MG63 (cell line): ENCODE data around the gene GLB1L2. TPM values are rescaled to one million over a fixed set of nuclear protein-coding genes. Genes with fewer than 3 reads are reported as not detected.
A peak's percentile ranks its signal among the peaks of the same experiment; 100 is the strongest.
"Not testable (repeated sequence)": the region's sequence is repeated elsewhere in the genome, so short reads cannot be mapped to it uniquely, and the experiment has no call there.

ENCODE experiments used
- DNase-seq: peaks from one replicate; pipeline ENCODE4 v3.0.0-alpha.2; 2020
- H3K27me3 ChIP-seq: fragments of 250-450 bp; sonication (Bioruptor Pico); 2 replicates; pipeline ENCODE4 v1.5.1; 2020; ENCODE audit warnings: mild to moderate bottlenecking, moderate library complexity
- H3K36me3 ChIP-seq: fragments of 250-450 bp; sonication (Bioruptor Pico); 2 replicates; pipeline ENCODE4 v1.5.1; 2020; ENCODE audit warnings: mild to moderate bottlenecking, moderate library complexity
- H3K4me3 ChIP-seq: fragments of 250-450 bp; sonication (Bioruptor Pico); 2 replicates; pipeline ENCODE4 v1.5.1; 2020; ENCODE audit warnings: mild to moderate bottlenecking, moderate library complexity
- H3K9me3 ChIP-seq: fragments of 250-450 bp; sonication (Bioruptor Pico); 2 replicates; pipeline ENCODE4 v1.5.1; 2020; ENCODE audit warnings: mild to moderate bottlenecking, moderate library complexity
- total RNA-seq: library from RNA; depleted of rRNA; stranded (reverse); fragments of >200 nt; shearing (Covaris generic); gene quantifications from 2 replicates; pipeline ENCODE4 v1.2.3, GENCODE V29; 2014; ENCODE audit warnings: low replicate concordance

GLB1L2 gene
- total RNA-seq, 1 experiment from 2014 or later: 11.6 TPM

DNA sequence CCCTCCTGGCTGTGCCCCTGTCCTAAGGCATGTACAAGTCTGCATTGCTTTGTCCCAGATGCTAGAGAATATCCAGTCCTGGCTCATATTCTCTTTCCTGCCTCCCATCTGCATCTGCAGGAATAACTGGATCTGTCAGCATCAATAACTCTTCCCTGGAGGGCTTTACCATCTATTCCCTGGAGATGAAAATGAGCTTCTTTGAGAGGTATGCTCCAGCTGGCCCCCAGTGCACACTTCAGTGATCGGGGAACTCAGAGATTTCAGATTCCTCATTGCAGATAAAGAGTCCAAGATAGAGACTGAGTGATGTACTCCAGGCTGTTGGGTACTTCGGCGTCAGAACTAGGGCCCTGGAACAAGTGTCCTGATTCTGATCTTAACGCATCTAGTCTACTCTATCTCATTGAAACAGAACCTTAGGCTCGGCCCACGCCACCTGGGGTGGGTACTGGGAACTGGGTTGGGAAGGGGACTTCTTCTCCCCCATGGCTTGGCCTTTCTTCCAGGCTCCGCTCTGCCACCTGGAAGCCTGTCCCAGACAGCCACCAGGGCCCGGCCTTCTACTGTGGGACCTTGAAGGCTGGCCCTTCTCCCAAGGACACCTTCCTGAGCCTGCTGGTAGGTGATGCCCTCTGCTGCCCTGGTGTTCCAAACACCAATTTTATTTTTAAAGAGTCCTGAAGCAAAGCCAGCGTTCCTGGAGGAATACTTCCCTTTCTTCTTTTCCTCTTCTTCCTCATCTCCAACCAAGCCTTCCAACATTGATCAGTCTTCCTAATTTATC is 17.8 kb upstream of the GLB1L2 start:
- no peaks in the 10 kb centered on the region for H3K9me3 ChIP-seq
- no peaks in the 10 kb centered on the region for H3K36me3 ChIP-seq
- H3K27me3 ChIP-seq: peaks cover 2% of the 10 kb centered on the region; the same call in 1 of the 2 replicates
- no peak overlapping the region for H3K4me3 ChIP-seq
- no peak for DNase-seq

DNA sequence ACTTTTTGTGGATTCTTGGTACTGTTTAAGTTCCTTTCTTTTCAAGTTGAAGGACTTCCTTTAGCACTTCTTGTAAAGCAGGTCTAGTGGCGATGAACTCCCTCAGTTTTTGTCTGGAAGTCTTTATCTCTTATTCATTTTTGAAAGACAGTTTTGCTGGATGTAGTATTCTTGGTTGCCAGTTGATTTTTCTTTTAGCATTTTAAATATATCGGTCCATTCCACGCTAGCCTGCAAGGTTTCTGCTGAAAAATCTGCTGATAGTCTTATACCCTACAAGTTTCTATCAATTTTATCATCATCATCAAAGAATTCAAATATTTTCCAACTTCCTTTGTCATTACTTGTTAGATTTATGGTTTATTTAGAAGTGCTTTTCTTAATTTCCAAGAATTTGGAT is 14.7 kb upstream of the GLB1L2 start:
- no peak overlapping the region for H3K4me3 ChIP-seq
- no peak for DNase-seq
- H3K9me3 ChIP-seq: no peaks in the 10 kb centered on the region
- peaks cover 2% of the 10 kb centered on the region; the same call in 1 of the 2 replicates for H3K27me3 ChIP-seq
- no peaks in the 10 kb centered on the region for H3K36me3 ChIP-seq

GRCh38 chr11:134321373-134321772 is 10.4 kb upstream of the GLB1L2 start:
- H3K9me3 ChIP-seq, H3K4me3 ChIP-seq, H3K36me3 ChIP-seq, DNase-seq, H3K27me3 ChIP-seq: not testable (repeated sequence)

- Histone ChIP-seq H3K36me3 (no peaks in the 10 kb centered on the region), H3K4me3 (no peak overlapping the region), H3K9me3 (no peaks in the 10 kb centered on the region), H3K27me3 (no peaks in the 10 kb centered on the region; the same call in 1 of the 2 replicates)
- DNase-seq: no peak
These were observed 9.2 kb upstream of the GLB1L2 start for GRCh38 chr11:134322553-134322952.

DNA sequence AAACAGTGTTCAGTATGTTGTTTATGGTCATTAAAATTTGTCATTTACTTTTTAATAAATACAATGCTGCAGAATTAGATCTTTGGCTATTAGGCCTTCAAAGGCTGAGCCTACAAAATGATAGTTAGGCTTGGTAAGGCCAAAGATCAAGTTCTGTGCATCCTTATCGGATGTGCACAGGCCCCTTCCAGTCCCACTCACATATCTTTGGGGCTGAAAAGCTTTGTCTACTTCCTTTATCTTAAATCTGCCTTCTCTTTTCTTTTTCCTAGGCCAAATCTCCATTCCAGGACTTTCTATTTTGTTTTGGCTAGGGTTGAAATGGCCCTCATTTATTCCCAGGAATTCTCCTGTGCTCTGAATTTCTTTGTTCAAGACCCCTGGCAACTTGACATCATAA is 3.4 kb upstream of the GLB1L2 start:
- Histone ChIP-seq H3K27me3 (peaks cover 2% of the 10 kb centered on the region; the same call in 1 of the 2 replicates), H3K4me3 (no peak overlapping the region)

GRCh38 chr11:134330611-134331353 is 1.0 kb upstream of the GLB1L2 start:
- Histone ChIP-seq H3K36me3 (no peaks in the 10 kb centered on the region), H3K9me3 (no peaks in the 10 kb centered on the region), H3K27me3 (peaks cover 2% of the 10 kb centered on the region; the same call in 1 of the 2 replicates), H3K4me3 (peak overlapping the region; percentile 24)
- DNase-seq: no peak

More for the DNA sequence above, 3.4 kb upstream of the GLB1L2 start:
- no peaks in the 10 kb centered on the region for H3K9me3 ChIP-seq
- no peaks in the 10 kb centered on the region for H3K36me3 ChIP-seq
- no peak for DNase-seq

DNA sequence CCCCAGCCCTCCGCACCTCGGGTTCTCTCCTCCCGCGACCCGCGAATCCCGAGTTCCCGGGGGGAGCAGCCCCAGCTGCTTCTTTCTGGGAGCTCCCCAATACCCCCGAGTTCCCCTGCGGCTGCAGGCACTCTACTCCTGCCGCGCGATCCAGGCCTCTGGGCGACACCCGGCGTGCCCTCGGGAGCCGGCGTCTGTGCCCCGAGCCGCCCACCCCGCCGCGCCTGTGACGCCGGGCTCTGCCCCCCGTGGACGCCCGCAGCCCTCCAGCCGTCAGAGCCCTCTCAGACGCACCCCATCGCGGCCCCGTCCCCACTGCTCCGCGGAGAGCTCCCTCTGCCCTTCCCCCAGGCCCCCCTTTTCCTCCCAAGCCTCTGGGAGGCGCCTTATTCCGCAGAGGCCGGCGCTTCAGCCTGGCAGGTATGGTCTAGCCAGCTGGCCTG is 422 bp downstream of the GLB1L2 start:
- no peaks in the 10 kb centered on the region for H3K36me3 ChIP-seq
- peak overlapping the region; percentile 40 for H3K4me3 ChIP-seq
- 0 out of 2 replicates have a peak, but pooled peaks cover 2% of the 10 kb centered on the region for H3K27me3 ChIP-seq
- DNase-seq: no peak
- H3K9me3 ChIP-seq: no peaks in the 10 kb centered on the region

DNA sequence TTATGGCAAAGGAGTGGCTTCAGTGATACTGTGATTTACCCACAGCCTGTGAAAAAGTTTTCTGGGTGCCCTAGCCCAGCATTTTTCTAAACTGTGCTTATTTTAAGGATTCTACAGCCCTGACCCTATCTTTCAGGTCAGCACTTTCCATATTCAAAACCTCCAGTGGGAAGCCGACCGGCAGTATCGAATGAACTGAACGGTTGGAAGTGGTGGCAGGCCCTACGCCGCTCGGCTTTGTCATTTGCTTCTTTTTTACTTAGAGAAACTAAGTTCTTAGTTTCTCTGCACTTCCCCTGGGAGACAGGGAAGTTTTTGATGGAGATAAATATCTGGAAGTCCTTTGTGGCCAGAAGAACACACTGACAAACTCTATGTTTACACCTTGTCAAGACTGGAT is 994 bp downstream of the GLB1L2 start:
- no peaks in the 10 kb centered on the region for H3K36me3 ChIP-seq
- no peak overlapping the region for H3K4me3 ChIP-seq
- H3K9me3 ChIP-seq: no peaks in the 10 kb centered on the region
- H3K27me3 ChIP-seq: 0 out of 2 replicates have a peak, but pooled peaks cover 2% of the 10 kb centered on the region
- DNase-seq: no peak

DNA sequence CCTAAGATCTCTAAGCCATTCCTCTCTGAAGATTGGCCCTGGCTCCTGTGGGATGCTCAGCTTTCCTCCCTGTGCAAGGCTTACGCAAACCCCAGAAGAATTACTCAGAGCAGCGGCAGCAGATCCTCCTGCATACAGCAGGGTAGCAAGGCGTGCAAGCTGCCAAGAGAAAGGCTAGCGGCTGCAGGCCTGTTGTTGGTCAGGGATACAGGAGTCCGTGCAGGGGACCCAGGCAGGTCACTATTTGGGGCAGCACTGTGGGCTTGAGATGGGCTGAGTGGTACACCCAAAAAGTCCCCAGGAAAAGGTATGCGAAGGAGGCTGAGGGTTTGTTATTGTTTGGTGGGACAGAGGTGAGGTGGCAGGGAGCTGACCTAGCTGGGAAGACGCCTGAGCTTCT is 1.5 kb downstream of the GLB1L2 start:
- Histone ChIP-seq H3K27me3 (0 out of 2 replicates have a peak, but pooled peaks cover 2% of the 10 kb centered on the region), H3K36me3 (no peaks in the 10 kb centered on the region), H3K4me3 (no peak overlapping the region), H3K9me3 (no peaks in the 10 kb centered on the region)
- no peak for DNase-seq

DNA sequence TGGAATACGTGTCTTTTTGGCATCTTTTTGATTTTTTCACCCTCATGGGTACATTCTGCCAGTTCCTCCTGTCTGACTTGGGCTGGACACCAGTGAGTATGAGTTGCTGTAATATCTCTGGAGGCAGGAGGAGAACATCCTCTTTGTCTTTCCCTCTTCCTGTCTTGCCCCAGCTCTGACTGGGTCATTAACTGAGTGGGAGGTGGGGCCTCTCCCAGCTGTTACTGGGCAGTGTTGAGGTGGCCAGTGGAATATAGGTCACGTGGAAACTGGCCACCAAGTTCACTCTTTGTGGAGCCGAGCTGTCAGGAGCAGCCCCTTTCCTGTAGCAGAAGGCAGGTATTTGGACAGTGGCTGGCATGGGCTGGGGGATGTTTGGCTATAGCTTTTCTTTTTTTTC is 2.2 kb downstream of the GLB1L2 start:
- Histone ChIP-seq H3K9me3 (no peaks in the 10 kb centered on the region), H3K4me3 (no peak overlapping the region), H3K27me3 (0 out of 2 replicates have a peak, but pooled peaks cover 2% of the 10 kb centered on the region), H3K36me3 (no peaks in the 10 kb centered on the region)
- no peak for DNase-seq

DNA sequence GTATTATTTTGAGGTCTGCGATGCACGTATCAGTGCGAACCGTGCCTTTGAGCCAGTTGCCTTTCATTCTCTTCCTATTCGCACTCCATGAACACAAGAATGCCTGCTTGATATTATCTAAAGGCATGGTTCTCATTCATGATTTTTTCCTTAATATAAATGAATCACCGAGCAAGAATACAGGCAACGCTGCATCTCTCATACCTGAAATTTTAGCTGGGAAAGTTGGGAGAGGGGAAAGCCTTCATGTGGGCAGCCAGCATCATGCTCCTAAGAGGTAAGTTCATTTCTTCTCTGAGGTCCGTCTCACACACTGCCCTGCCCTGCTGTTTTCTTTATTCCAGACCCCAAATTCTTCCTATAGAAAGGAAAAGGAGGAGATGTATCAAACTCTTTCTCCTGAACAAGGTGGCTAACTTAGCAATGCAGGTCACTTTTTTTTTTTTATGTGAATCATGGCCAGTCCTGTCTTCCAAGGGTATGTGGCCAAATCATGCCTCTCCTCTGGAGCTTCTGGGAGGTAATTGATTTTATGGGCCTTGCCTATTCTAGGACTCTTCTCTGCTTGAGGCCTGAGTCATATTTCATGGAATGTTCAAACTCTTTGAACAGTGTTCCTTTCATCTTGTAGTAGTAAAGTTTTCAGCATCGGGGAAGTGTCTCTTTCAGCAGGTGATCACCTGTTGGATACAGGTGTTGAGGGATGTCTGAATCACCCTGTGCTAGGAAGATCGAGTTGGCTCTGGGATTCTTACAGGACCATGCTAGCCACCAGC is 3.2 kb downstream of the GLB1L2 start:
- Histone ChIP-seq H3K27me3 (0 out of 2 replicates have a peak, but pooled peaks cover 2% of the 10 kb centered on the region), H3K36me3 (no peaks in the 10 kb centered on the region), H3K9me3 (no peaks in the 10 kb centered on the region), H3K4me3 (no peak overlapping the region)
- no peak for DNase-seq

DNA sequence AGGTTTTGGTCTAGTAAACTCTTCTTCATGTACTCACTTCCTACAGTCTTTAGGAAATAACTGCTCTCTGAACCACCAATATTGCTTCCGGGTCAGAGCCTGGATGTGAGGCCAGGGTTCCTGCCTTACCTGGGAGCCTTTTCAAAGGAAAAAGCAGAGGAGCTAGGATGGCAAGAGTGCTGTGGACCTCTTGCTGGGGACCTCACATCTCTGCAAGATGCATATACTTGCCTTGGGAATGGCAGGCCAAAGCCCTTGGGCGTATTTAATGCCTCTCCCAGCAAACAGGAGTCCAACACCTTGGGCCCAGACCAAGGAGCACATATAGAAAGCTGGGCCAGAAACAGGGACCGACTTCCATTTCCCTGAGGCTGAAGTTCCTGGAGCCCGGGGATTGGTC is 5.3 kb downstream of the GLB1L2 start:
- Histone ChIP-seq H3K4me3 (no peak overlapping the region), H3K9me3 (no peaks in the 10 kb centered on the region), H3K36me3 (no peaks in the 10 kb centered on the region), H3K27me3 (0 out of 2 replicates have a peak, but pooled peaks cover under 1% of the 10 kb centered on the region)
- no peak for DNase-seq

- H3K36me3 ChIP-seq: no peaks in the 10 kb centered on the region
- no peak overlapping the region for H3K4me3 ChIP-seq
- DNase-seq: no peak
- no peaks in the 10 kb centered on the region for H3K27me3 ChIP-seq
- no peaks in the 10 kb centered on the region for H3K9me3 ChIP-seq
These were observed 6.3 kb downstream of the GLB1L2 start for GRCh38 chr11:134338068-134338467.

DNA sequence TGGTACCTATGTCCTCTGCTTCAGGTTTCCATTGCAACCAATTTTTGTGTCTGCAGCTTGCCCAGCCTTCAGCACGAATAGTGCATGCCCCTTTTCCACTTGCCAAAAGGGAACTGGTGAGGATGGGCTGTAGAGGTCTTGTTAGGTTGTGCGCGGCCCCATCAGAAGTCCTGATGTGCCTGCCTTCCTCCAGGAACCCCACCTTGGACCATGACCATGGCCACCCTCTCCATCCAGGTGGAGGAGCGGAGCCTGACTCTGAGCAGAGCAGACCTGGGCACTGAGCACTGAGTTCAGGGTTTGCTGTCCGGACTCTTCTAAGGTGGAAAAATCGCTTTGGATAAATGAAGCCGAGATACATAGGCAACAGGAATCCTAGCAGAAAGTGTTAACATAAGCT is 6.9 kb downstream of the GLB1L2 start:
- Histone ChIP-seq H3K36me3 (no peaks in the 10 kb centered on the region), H3K4me3 (no peak overlapping the region), H3K9me3 (no peaks in the 10 kb centered on the region), H3K27me3 (no peaks in the 10 kb centered on the region)
- no peak for DNase-seq

GRCh38 chr11:134339756-134340155 is 8.0 kb downstream of the GLB1L2 start:
- Histone ChIP-seq H3K9me3 (no peaks in the 10 kb centered on the region), H3K27me3 (no peaks in the 10 kb centered on the region)
- DNase-seq: no peak

GRCh38 chr11:134340354-134340964 is 8.7 kb downstream of the GLB1L2 start:
- DNase-seq: no peak
- Histone ChIP-seq H3K9me3 (no peaks in the 10 kb centered on the region), H3K36me3 (no peaks in the 10 kb centered on the region), H3K4me3 (no peak overlapping the region), H3K27me3 (no peaks in the 10 kb centered on the region)

More at GRCh38 chr11:134339756-134340155, 8.0 kb downstream of the GLB1L2 start:
- Histone ChIP-seq H3K36me3 (no peaks in the 10 kb centered on the region), H3K4me3 (no peak overlapping the region)
